HEK293T (cell line): ENCODE measurements around the gene DHRS1.

Experiments
- CTCF ChIA-PET: fragments of 350-600 bp; formaldehyde crosslinking; extraction: SDS; loops from one replicate; lab custom pipeline; 2021; ENCODE audit warnings: antibody characterized with exemption, inconsistent platforms; lab: Yijun Ruan, JAX
- POLR2A ChIA-PET: fragments of 350-600 bp; formaldehyde crosslinking; extraction: SDS; loops from one replicate; lab custom pipeline; 2020; ENCODE audit warnings: antibody characterized with exemption, inconsistent platforms; lab: Yijun Ruan, JAX
- DNase-seq: peaks from one replicate; pipeline ENCODE4 v3.0.0; 2012; ENCODE audit warnings: mixed read lengths; ENCODE audit errors: extremely low spot score
- ARNT ChIP-seq: fragments of 450-650 bp; IDR thresholded peaks from 2 replicates; pipeline ENCODE4 v1.6.1; 2017; ENCODE audit warnings: mild to moderate bottlenecking
- BHLHE40 ChIP-seq: fragments of 450-650 bp; IDR thresholded peaks from 2 replicates; pipeline ENCODE4 v1.6.1; 2016; ENCODE audit warnings: mild to moderate bottlenecking, moderate library complexity, borderline replicate concordance
- CTBP1 ChIP-seq: fragments of 450-650 bp; IDR thresholded peaks from 2 replicates; pipeline ENCODE4 v1.6.1; 2016; ENCODE audit warnings: borderline replicate concordance
- ELF4 ChIP-seq: fragments of 450-650 bp; IDR thresholded peaks from 2 replicates; pipeline ENCODE4 v1.6.1; 2017; ENCODE audit warnings: antibody characterized with exemption
- FOXA1 ChIP-seq: fragments of 450-650 bp; IDR thresholded peaks from 2 replicates; pipeline ENCODE4 v1.6.1; 2016; ENCODE audit warnings: mild to moderate bottlenecking
- FOXK2 ChIP-seq: fragments of 450-650 bp; IDR thresholded peaks from 2 replicates; pipeline ENCODE4 v1.6.1; 2016; ENCODE audit warnings: mild to moderate bottlenecking
- FOXM1 ChIP-seq: fragments of 450-650 bp; IDR thresholded peaks from 2 replicates; pipeline ENCODE4 v1.6.1; 2017; ENCODE audit warnings: mild to moderate bottlenecking, borderline replicate concordance
- HDGF ChIP-seq: fragments of 450-650 bp; IDR thresholded peaks from 2 replicates; pipeline ENCODE4 v1.6.1; 2017; ENCODE audit warnings: antibody characterized with exemption, borderline replicate concordance
- L3MBTL2 ChIP-seq: fragments of 450-650 bp; conservative IDR thresholded peaks from 2 replicates; pipeline ENCODE4 v1.6.1; 2016; ENCODE audit warnings: mild to moderate bottlenecking
- LEF1 ChIP-seq: fragments of 450-650 bp; IDR thresholded peaks from 2 replicates; pipeline ENCODE4 v1.6.1; 2017; ENCODE audit warnings: mild to moderate bottlenecking, borderline replicate concordance
- NFRKB ChIP-seq: fragments of 450-650 bp; IDR thresholded peaks from 2 replicates; pipeline ENCODE4 v1.6.1; 2016; ENCODE audit warnings: mild to moderate bottlenecking, moderate library complexity
- SP1 ChIP-seq: fragments of 450-650 bp; IDR thresholded peaks from 2 replicates; pipeline ENCODE4 v1.6.1; 2017
- SUZ12 ChIP-seq: fragments of 450-650 bp; IDR thresholded peaks from 2 replicates; pipeline ENCODE4 v1.6.1; 2016; ENCODE audit warnings: mild to moderate bottlenecking
- TARDBP ChIP-seq: fragments of 450-650 bp; IDR thresholded peaks from 2 replicates; pipeline ENCODE4 v1.6.1; 2016
- ZNF384 ChIP-seq: fragments of 450-650 bp; IDR thresholded peaks from 2 replicates; pipeline ENCODE4 v1.6.1; 2016
- TF ChIP-seq, protein P1 (sequence below): fragments of 450-650 bp; IDR thresholded peaks from 2 replicates; pipeline ENCODE4 v1.6.1; 2016

The DHRS1 gene

DNA sequence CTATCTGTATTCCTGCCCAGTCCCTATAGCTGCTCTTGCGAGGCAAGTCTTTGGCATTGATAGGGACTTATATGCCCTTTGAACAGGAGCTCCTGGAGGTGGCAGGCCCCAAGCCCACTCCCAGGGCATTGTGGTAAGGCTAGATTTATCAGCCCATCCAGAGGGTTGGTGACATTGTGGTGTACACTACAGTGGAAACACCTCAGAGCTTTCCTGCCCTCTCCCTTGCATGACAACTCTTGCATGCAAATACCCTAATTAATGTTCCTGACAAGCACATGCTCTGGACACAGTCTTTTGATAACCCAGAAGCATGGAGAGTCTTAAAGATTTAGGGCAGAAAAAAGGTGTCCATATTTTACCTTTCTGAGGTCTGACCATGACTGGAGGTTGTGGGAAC is 41.0 kb upstream of the DHRS1 start:
- no peak for DNase-seq
- TF ChIP-seq FOXA1 (no peak), NFRKB (no peak), SP1 (no peak), TARDBP (no peak), SUZ12 (no peak), ZNF384 (no peak), FOXK2 (no peak), LEF1 (no peak), ELF4 (no peak), CTBP1 (no peak), HDGF (no peak), FOXM1 (no peak), L3MBTL2 (no peak), ARNT (no peak), BHLHE40 (no peak)
- TF ChIP-seq, protein P1, sequence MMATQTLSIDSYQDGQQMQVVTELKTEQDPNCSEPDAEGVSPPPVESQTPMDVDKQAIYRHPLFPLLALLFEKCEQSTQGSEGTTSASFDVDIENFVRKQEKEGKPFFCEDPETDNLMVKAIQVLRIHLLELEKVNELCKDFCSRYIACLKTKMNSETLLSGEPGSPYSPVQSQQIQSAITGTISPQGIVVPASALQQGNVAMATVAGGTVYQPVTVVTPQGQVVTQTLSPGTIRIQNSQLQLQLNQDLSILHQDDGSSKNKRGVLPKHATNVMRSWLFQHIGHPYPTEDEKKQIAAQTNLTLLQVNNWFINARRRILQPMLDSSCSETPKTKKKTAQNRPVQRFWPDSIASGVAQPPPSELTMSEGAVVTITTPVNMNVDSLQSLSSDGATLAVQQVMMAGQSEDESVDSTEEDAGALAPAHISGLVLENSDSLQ: no peak
- POLR2A ChIA-PET: interaction anchor here (0.8 to 1.0 kb wide), 2 partner anchors 11 to 101 kb away, joined by 3 read pairs; no protein-coding TSS in a partner anchor
- CTCF ChIA-PET: interaction anchor here (1.1 to 2.2 kb wide), 3 partner anchors 32 to 96 kb away, joined by 4 to 12 read pairs (median 5); no protein-coding TSS in a partner anchor

DNA sequence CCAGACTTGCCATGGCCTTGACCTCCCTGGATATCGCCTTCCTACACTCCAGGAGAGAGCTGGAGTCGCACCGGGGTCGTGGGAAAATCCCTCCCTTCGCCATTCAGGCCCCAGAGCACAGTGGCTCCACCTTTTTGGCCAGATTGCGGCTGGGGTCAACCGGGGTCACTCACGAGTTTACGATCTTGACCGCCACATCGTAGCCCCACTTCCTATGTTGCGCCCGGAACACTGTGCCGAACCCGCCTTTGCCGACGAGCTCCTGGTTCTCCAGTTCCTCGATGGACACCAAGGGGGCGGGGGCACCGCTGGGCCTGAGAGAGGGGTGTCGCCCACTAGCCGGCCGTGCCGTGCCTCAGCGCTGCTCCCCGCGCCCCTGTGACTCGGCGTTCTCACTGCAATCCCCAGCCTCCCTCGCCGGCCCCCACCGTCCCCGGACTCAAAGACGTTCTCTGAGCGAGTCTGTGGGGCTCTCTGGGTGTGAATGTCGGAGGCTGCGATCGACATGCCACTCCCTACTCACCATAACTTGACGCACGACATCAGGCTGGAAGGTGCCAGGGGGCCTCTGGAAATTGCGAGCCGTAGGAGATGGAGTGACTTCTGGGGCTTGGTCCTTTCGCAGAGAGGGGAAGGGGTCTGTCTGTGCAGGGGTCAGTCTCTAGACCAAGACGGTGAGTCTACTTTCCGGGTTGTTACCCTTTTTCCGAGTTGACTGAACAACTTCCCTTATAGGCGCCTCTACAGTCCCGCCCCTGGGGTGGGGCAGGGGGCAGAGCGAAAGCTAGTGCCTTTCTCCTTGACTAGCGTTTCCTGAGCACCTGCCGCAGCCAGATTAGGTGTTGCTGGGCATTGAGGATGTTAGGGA is 39.9 kb upstream of the DHRS1 start, which contains the start of gene RIPK3:
RIPK3 (minus strand) TSS at position 708 of the 868 bp plus-strand sequence; CDS start at position 543, 165 bp downstream.
- no peak for DNase-seq
- POLR2A ChIA-PET: interaction anchor here (1.0 kb wide), 2 partner anchors 12 to 90 kb away, joined by 3 read pairs; partner anchors contain the start of gene KHNYN
- TF ChIP-seq FOXM1 (no peak), NFRKB (no peak), SP1 (no peak), L3MBTL2 (no peak), LEF1 (no peak), ARNT (no peak), FOXK2 (no peak), ZNF384 (no peak), HDGF (no peak)
- CTCF ChIA-PET: interaction anchor here (0.7 to 3.2 kb wide), 4 partner anchors 27 to 97 kb away, joined by 3 to 13 read pairs (median 4); no protein-coding TSS in a partner anchor

DNA sequence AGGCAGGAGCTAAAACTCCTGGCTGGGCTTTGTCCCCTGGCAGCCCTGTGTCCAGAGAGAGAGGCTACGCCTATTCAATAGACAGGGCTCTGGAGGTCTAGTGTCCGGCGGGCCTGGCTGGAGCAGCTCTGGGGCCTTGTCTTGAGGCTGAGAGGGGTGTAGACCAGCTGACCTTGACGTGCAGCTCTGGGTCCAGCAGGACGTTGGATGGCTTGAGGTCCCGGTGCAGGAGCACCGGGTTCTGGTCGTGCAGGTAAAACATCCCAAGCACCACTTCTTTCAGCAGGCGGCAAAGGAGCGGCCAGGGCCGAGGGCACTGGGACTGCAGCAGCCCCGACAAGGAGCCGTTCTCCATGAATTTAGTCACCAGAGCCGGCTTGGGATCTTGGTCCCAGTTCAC is 39.3 kb upstream of the DHRS1 start:
- DNase-seq: no peak
- POLR2A ChIA-PET: interaction anchor here (0.7 to 1.0 kb wide), 3 partner anchors 8 to 93 kb away, joined by 3 read pairs; partner anchors contain the start of gene KHNYN
- TF ChIP-seq SP1 (no peak), CTBP1 (no peak), ZNF384 (no peak), LEF1 (no peak), HDGF (no peak), BHLHE40 (no peak), FOXK2 (no peak), FOXM1 (no peak), SUZ12 (no peak)
- TF ChIP-seq, protein P1: no peak
- CTCF ChIA-PET: interaction anchor here (3.2 kb wide), 1 partner anchor 93 kb away, joined by 13 read pairs; no protein-coding TSS in a partner anchor

DNA sequence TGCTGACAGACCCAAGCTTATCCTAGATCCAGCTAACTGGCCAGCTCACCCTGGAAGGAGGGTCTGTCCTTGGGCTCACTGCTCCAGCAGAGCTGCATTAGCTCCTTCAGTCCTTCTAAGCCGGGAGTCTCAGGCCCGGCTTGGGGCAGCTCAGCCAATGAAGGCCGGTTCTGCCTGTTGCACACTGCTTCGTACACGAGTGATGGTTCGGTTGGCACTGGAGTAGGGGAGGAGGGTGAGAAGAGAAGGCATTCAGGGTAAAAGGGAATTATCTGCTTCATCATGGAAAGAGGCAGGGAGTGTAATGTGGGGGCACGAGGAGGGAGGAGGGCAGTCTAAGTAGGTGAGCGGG is 38.2 kb upstream of the DHRS1 start:
- no peak for DNase-seq
- TF ChIP-seq, protein P1: no peak
- TF ChIP-seq FOXA1 (no peak), SP1 (no peak), ELF4 (no peak), ARNT (no peak), CTBP1 (no peak), BHLHE40 (no peak), HDGF (no peak), SUZ12 (no peak), L3MBTL2 (no peak), NFRKB (no peak), FOXM1 (no peak), LEF1 (no peak), ZNF384 (no peak), TARDBP (no peak), FOXK2 (no peak)
- ChIA-PET CTCF (interaction anchor here (1.3 to 3.2 kb wide), 2 partner anchors 94 to 99 kb away, joined by 5 to 13 read pairs; no protein-coding TSS in a partner anchor), POLR2A (interaction anchor here (0.6 to 1.5 kb wide), 6 partner anchors 9 to 104 kb away, joined by 3 to 4 read pairs (median 3); partner anchors contain the start of gene KHNYN)

DNA sequence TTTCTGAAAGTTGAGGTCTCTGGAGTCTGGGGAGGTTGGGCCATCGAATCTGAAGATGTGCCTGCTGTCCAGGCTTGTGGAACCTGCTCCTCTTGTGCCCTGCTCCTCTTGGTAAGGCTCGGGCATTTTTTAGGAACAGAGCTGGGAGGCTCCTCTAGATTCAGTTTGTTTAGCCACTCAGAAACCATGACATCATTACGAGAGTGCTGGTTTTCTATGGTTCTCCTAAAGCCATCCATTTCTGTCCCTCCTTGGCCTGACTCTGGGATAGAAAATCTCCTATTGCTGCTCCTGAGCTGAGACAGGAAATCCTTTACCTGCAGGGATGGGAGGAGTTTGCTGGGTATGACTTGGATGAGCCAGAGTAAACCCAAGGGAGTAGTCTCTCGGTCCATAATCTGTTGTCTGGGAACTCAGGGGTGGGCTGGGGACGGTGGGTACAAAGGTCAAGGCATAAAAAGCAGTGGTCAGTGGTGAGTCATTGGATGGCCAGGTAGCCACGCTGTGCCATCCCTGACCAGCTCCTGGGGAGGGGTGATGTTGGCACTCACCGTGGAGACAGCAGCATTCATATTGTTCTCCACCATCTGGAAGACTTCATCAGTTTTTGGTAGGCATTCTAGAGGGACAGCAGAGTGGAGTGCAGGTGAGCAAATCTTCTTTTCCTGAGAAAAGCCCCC is 37.7 kb upstream of the DHRS1 start:
- POLR2A ChIA-PET: interaction anchor here (0.6 to 2.4 kb wide), 5 partner anchors 93 to 105 kb away, joined by 3 to 9 read pairs (median 4); partner anchors contain the start of genes CBLN3 and KHNYN
- TF ChIP-seq ELF4 (no peak), TARDBP (no peak), SUZ12 (no peak), SP1 (no peak), HDGF (no peak), ARNT (no peak), L3MBTL2 (no peak), LEF1 (no peak), NFRKB (no peak), CTBP1 (no peak)
- TF ChIP-seq, protein P1: no peak
- CTCF ChIA-PET: interaction anchor here (1.3 to 3.2 kb wide), 3 partner anchors 8 to 99 kb away, joined by 5 to 13 read pairs (median 6); no protein-coding TSS in a partner anchor
- no peak for DNase-seq
